GM12892 (cell line): ENCODE data around the gene LRRC8A.

Experiments used
- POLR2A ChIP-seq: IDR thresholded peaks from 2 replicates; pipeline ENCODE4 v1.6.1; 2011; ENCODE audit warnings: low read depth, low read length, control low read depth
- POLR2AphosphoS5 ChIP-seq: IDR thresholded peaks from 2 replicates; pipeline ENCODE4 v1.6.1; 2011; ENCODE audit warnings: low read depth, low read length, control low read depth

DNA sequence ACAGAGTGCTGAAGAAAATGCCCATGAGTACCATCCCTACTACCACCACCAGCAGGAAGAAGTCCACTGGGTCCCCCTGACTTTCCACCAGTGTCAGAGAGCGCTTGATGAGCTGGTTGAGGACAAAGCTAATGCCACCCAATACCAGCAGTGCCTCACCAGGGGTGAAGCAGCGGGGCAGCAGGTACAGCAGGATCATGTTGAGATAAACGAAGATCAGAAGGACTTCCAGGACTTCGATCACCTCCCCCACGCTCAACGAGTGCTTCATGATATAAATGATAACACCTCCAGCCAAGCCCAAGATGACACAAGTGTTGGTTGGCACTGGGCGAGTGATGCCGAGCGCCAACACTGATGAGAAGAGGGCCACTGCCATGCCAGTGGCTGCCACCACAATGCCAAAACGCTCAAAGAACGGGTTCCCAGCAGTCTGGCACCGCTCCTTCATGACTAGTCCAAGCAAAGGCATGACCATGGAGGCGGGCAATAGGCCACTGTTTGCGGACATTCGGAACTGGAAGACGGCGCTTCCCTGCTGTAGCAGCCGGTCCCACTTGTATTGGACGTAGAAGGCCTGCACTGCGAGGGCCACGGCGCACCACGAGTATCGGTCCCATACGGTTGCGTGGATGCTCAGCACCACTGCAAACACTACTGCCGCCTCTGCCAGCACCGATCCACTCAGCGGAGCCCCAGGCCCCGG is 64.8 kb downstream of the LRRC8A start:
- TF ChIP-seq POLR2A (no peak), POLR2AphosphoS5 (no peak)
